Measurements from ENCODE around the gene SEZ6. TPM values are rescaled to one million over a fixed set of nuclear protein-coding genes. Genes with fewer than 3 reads are reported as not detected.

SEZ6 gene
- total RNA-seq, 1 donor from 2014 or later = not detected

GRCh38 chr17:29022074-29022473 lies 16.2 kb upstream of the SEZ6 start:
- Mint-ChIP-seq H3K27me3 (ENCODE audit: unreplicated experiment) (peaks cover 75% of the 10 kb centered on the region), H3K36me3 (ENCODE audit: unreplicated experiment) (no peaks in the 10 kb centered on the region), H3K9me3 (ENCODE audit: unreplicated experiment) (no peaks in the 10 kb centered on the region), H3K4me1 (ENCODE audit: unreplicated experiment) (peaks cover 4% of the 10 kb centered on the region), H3K4me3 (ENCODE audit: unreplicated experiment) (no peak overlapping the region), H3K27ac (ENCODE audit: unreplicated experiment) (no peak overlapping the region)
- no peak for DNase-seq (ENCODE audit: extremely low spot score, unreplicated experiment)
- TF ChIP-seq, protein P1, sequence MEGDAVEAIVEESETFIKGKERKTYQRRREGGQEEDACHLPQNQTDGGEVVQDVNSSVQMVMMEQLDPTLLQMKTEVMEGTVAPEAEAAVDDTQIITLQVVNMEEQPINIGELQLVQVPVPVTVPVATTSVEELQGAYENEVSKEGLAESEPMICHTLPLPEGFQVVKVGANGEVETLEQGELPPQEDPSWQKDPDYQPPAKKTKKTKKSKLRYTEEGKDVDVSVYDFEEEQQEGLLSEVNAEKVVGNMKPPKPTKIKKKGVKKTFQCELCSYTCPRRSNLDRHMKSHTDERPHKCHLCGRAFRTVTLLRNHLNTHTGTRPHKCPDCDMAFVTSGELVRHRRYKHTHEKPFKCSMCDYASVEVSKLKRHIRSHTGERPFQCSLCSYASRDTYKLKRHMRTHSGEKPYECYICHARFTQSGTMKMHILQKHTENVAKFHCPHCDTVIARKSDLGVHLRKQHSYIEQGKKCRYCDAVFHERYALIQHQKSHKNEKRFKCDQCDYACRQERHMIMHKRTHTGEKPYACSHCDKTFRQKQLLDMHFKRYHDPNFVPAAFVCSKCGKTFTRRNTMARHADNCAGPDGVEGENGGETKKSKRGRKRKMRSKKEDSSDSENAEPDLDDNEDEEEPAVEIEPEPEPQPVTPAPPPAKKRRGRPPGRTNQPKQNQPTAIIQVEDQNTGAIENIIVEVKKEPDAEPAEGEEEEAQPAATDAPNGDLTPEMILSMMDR (IDR thresholded peaks at IDR 0.05) = no peak

GRCh38 chr17:29021226-29021625 lies 15.4 kb upstream of the SEZ6 start:
- no peaks in the 10 kb centered on the region for H3K9me3 Mint-ChIP-seq (ENCODE audit: unreplicated experiment)
- DNase-seq (ENCODE audit: extremely low spot score, unreplicated experiment) = no peak
- peaks cover 79% of the 10 kb centered on the region for H3K27me3 Mint-ChIP-seq (ENCODE audit: unreplicated experiment)
- TF ChIP-seq, protein P1 (IDR thresholded peaks at IDR 0.05) = no peak
- no peak overlapping the region for H3K27ac Mint-ChIP-seq (ENCODE audit: unreplicated experiment)
- H3K36me3 Mint-ChIP-seq (ENCODE audit: unreplicated experiment) = no peaks in the 10 kb centered on the region
- H3K4me1 Mint-ChIP-seq (ENCODE audit: unreplicated experiment) = peaks cover 4% of the 10 kb centered on the region
- no peak overlapping the region for H3K4me3 Mint-ChIP-seq (ENCODE audit: unreplicated experiment)

DNA sequence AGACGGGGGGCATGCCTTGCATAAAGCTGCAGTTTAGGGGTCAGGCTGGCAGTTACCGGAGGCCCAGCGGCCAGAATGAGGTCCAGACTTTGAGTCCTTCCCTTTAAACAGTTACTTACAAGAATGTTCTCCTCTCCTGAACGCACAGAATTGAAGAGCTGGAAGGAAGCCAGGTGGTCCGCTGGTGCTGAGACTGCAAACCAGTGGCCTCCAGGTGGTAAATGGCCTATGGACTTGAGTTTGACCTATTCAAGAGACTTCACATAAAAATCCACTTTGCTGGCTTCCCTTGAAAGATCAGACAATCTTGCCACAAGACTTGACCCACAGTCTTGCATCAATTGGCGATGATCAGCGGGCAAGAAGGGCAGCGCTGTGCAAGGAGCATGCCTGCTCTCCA lies 14.7 kb upstream of the SEZ6 start:
- TF ChIP-seq, protein P1 (IDR thresholded peaks at IDR 0.05) = no peak
- H3K9me3 Mint-ChIP-seq (ENCODE audit: unreplicated experiment) = no peaks in the 10 kb centered on the region
- H3K4me3 Mint-ChIP-seq (ENCODE audit: unreplicated experiment) = no peak overlapping the region
- no peak overlapping the region for H3K27ac Mint-ChIP-seq (ENCODE audit: unreplicated experiment)
- no peaks in the 10 kb centered on the region for H3K36me3 Mint-ChIP-seq (ENCODE audit: unreplicated experiment)
- peaks cover 80% of the 10 kb centered on the region for H3K27me3 Mint-ChIP-seq (ENCODE audit: unreplicated experiment)
- DNase-seq (ENCODE audit: extremely low spot score, unreplicated experiment) = no peak
- H3K4me1 Mint-ChIP-seq (ENCODE audit: unreplicated experiment) = peaks cover 4% of the 10 kb centered on the region

GRCh38 chr17:29019475-29020181 lies 13.8 kb upstream of the SEZ6 start:
- TF ChIP-seq, protein P1 (IDR thresholded peaks at IDR 0.05) = no peak
- Mint-ChIP-seq H3K9me3 (ENCODE audit: unreplicated experiment) (no peaks in the 10 kb centered on the region), H3K36me3 (ENCODE audit: unreplicated experiment) (no peaks in the 10 kb centered on the region), H3K4me3 (ENCODE audit: unreplicated experiment) (no peak overlapping the region), H3K27me3 (ENCODE audit: unreplicated experiment) (peaks cover 79% of the 10 kb centered on the region), H3K4me1 (ENCODE audit: unreplicated experiment) (peaks cover 4% of the 10 kb centered on the region), H3K27ac (ENCODE audit: unreplicated experiment) (no peak overlapping the region)
- no peak for DNase-seq (ENCODE audit: extremely low spot score, unreplicated experiment)

DNA sequence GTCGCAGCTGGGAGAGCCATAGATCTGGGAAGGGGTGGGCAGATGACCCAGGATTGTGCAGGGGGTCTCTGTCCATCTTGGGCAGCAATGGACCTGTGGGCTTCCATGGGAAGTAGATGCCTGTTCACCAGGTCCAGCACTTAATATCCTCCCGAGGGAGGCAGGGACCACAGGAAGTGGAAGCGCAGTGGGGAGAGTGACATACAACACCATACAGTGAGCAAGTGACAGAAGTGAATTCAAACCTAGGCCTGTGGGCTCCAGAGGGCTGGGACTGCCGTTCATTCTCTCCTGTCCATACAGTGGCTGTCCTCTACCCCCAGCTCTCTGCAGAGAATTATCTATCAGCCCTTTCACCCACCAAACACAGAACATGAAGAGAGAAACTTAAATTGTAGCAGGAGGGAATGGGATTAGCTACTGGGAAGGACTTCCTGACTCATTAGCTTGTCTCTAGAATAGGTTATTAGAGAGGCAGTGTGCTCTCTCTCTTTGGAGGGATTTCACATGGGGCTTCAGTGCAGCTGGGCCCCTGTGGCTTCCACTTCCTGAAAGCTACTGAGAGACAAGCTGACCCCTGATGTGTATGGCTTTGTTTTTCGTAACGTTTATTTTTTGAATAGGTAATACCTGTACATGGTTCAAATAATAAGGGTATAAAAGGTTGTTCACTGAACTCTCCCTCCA lies 13.1 kb upstream of the SEZ6 start:
- TF ChIP-seq, protein P1 (IDR thresholded peaks at IDR 0.05) = no peak
- Mint-ChIP-seq H3K4me3 (ENCODE audit: unreplicated experiment) (no peak overlapping the region), H3K4me1 (ENCODE audit: unreplicated experiment) (peaks cover 4% of the 10 kb centered on the region), H3K9me3 (ENCODE audit: unreplicated experiment) (no peaks in the 10 kb centered on the region), H3K27ac (ENCODE audit: unreplicated experiment) (no peak overlapping the region), H3K27me3 (ENCODE audit: unreplicated experiment) (peaks cover 80% of the 10 kb centered on the region), H3K36me3 (ENCODE audit: unreplicated experiment) (no peaks in the 10 kb centered on the region)
- no peak for DNase-seq (ENCODE audit: extremely low spot score, unreplicated experiment)
